Inflammatory macrophage treated with lipopolysaccharide for 1 hour (primary cell): ENCODE data around the gene RBM26.

Experiments
- DNase-seq, 2 donors: peaks; one replicate each; pipeline ENCODE4 v3.0.0-alpha.2; 2020 to 2022

RBM26 gene

GRCh38 chr13:79271616-79272015 is 134.4 kb downstream of the RBM26 start:
- no peak for DNase-seq

- no peak for DNase-seq
Observed at GRCh38 chr13:79270859-79271258, 135.2 kb downstream of the RBM26 start.
